ENCODE results near the gene PLEKHS1. TPM values are rescaled to one million over a fixed set of nuclear protein-coding genes. Genes with fewer than 3 reads are reported as not detected.

Gene PLEKHS1
- total RNA-seq, 6 donors from 2014 or later, result 0.14 to 36.7 (median 3.5) TPM

GRCh38 chr10:113736576-113736975 lies 14.9 kb upstream of the PLEKHS1 start:
- DNase-seq, result no peak
- WGBS, 2 donors, result 48 to 50% methylated on average over 1 of the region's 1 CpG
- Histone ChIP-seq H3K4me1 (peaks cover 0 to 8% (median 3%) of the 10 kb centered on the region in 4 donors), H3K27ac (no peak overlapping the region), H3K9me3 (no peaks in the 10 kb centered on the region), H3K27me3 (no peaks in the 10 kb centered on the region), H3K4me3 (no peak overlapping the region), H3K36me3 (peaks cover 0 to 4% (median 0%) of the 10 kb centered on the region in 4 donors)
- ATAC-seq (ENCODE audit: low FRiP score in 2 of 2), result no peak
- no peak for TF ChIP-seq POLR2AphosphoS5 (IDR thresholded peaks at IDR 0.05)
- no peak for TF ChIP-seq CTCF (IDR thresholded peaks at IDR 0.05)
- TF ChIP-seq EP300 (IDR thresholded peaks at IDR 0.05), result no peak
- no peak for TF ChIP-seq POLR2A (IDR thresholded peaks at IDR 0.05)

- Histone ChIP-seq H3K4me1 (peaks cover 0 to 8% (median 3%) of the 10 kb centered on the region in 4 donors), H3K4me3 (no peak overlapping the region), H3K36me3 (no peaks in the 10 kb centered on the region), H3K27ac (no peak overlapping the region), H3K27me3 (no peaks in the 10 kb centered on the region), H3K9me3 (no peaks in the 10 kb centered on the region)
- ATAC-seq (ENCODE audit: low FRiP score in 2 of 2), result no peak
- TF ChIP-seq POLR2AphosphoS5 (IDR thresholded peaks at IDR 0.05), result no peak
- no peak for TF ChIP-seq POLR2A (IDR thresholded peaks at IDR 0.05)
- TF ChIP-seq CTCF (IDR thresholded peaks at IDR 0.05), result no peak
- no peak for TF ChIP-seq EP300 (IDR thresholded peaks at IDR 0.05)
- DNase-seq, result no peak
- 68 to 72% methylated on average over 4 of the region's 4 CpGs for WGBS, 2 donors
Measured at GRCh38 chr10:113739031-113739430, 12.5 kb upstream of the PLEKHS1 start.

GRCh38 chr10:113739577-113739976 lies 11.9 kb upstream of the PLEKHS1 start:
- Histone ChIP-seq H3K4me3 (no peak overlapping the region), H3K4me1 (peaks cover 0 to 8% (median 3%) of the 10 kb centered on the region in 4 donors), H3K27me3 (no peaks in the 10 kb centered on the region), H3K36me3 (no peaks in the 10 kb centered on the region), H3K27ac (no peak overlapping the region), H3K9me3 (no peaks in the 10 kb centered on the region)
- 74 to 83% methylated on average over 3 of the region's 3 CpGs for whole genome bisulfite sequencing, 2 donors
- ATAC-seq (ENCODE audit: low FRiP score in 2 of 2) (no peak), DNase-seq (no peak)
- TF ChIP-seq POLR2A (IDR thresholded peaks at IDR 0.05) (no peak), EP300 (IDR thresholded peaks at IDR 0.05) (no peak), POLR2AphosphoS5 (IDR thresholded peaks at IDR 0.05) (no peak), CTCF (IDR thresholded peaks at IDR 0.05) (no peak)

- Histone ChIP-seq H3K4me1 (peaks cover 0 to 5% (median 2%) of the 10 kb centered on the region in 4 donors), H3K27me3 (no peaks in the 10 kb centered on the region), H3K36me3 (no peaks in the 10 kb centered on the region), H3K9me3 (no peaks in the 10 kb centered on the region), H3K27ac (no peak overlapping the region), H3K4me3 (no peak overlapping the region)
- WGBS, 2 donors, result 70 to 72% methylated on average over 3 of the region's 3 CpGs
- no peak for TF ChIP-seq POLR2AphosphoS5 (IDR thresholded peaks at IDR 0.05)
- no peak for TF ChIP-seq CTCF (IDR thresholded peaks at IDR 0.05)
- no peak for TF ChIP-seq POLR2A (IDR thresholded peaks at IDR 0.05)
- no peak for TF ChIP-seq EP300 (IDR thresholded peaks at IDR 0.05)
- ATAC-seq (ENCODE audit: low FRiP score in 2 of 2), result no peak
- DNase-seq, result peak in 1 of 2 donors; percentile 41
Measured at GRCh38 chr10:113740850-113741249, 10.6 kb upstream of the PLEKHS1 start.

GRCh38 chr10:113742466-113742865 lies 9.0 kb upstream of the PLEKHS1 start:
- Histone ChIP-seq H3K4me1 (peaks cover 0 to 6% (median 3%) of the 10 kb centered on the region in 4 donors), H3K27ac (no peak overlapping the region), H3K36me3 (no peaks in the 10 kb centered on the region), H3K27me3 (no peaks in the 10 kb centered on the region), H3K4me3 (no peak overlapping the region), H3K9me3 (no peaks in the 10 kb centered on the region)
- no peak for ATAC-seq (ENCODE audit: low FRiP score in 2 of 2)
- no peak for TF ChIP-seq POLR2AphosphoS5 (IDR thresholded peaks at IDR 0.05)
- no peak for TF ChIP-seq EP300 (IDR thresholded peaks at IDR 0.05)
- no peak for TF ChIP-seq CTCF (IDR thresholded peaks at IDR 0.05)
- no peak for TF ChIP-seq POLR2A (IDR thresholded peaks at IDR 0.05)
- WGBS, 2 donors, result 93 to 94% methylated on average over 2 of the region's 2 CpGs
- no peak for DNase-seq
